NB4 (cell line): ENCODE results near the gene CFAP46.

Source experiments
- CTCF ChIP-seq: IDR thresholded peaks from one replicate; pipeline ENCODE4 v1.5.1; 2012; ENCODE audit warnings: low read depth, low read length
- MAX ChIP-seq: IDR thresholded peaks from 2 replicates; pipeline ENCODE4 v1.6.1; 2011; ENCODE audit warnings: low read depth, low read length
- MYC ChIP-seq: IDR thresholded peaks from 2 replicates; pipeline ENCODE4 v1.6.1; 2011; ENCODE audit warnings: low read depth, low read length
- POLR2A ChIP-seq: IDR thresholded peaks from 2 replicates; pipeline ENCODE4 v1.6.1; 2011; ENCODE audit warnings: mild to moderate bottlenecking; ENCODE audit not compliant: insufficient read length; ENCODE audit errors: extremely low read depth

- no peak for TF ChIP-seq CTCF
- TF ChIP-seq POLR2A: no peak
- TF ChIP-seq MAX: no peak
- TF ChIP-seq MYC: no peak
Observed at GRCh38 chr10:132986576-132986975, 44.2 kb upstream of the CFAP46 start.
